Activated naive CD4-positive, alpha-beta T cell treated with anti-CD3 and anti-CD28 coated beads, Interleukin-2, amount 50 U/mL, for 16 hours (primary cell): Measurements from ENCODE around the gene CHMP4B.

ENCODE experiments used
- DNase-seq: peaks from one replicate; pipeline ENCODE4 v3.0.0-alpha.2; 2020

Gene CHMP4B

GRCh38 chr20:33822423-33822822 is 11.3 kb downstream of the CHMP4B start:
- DNase-seq, result no peak

- no peak for DNase-seq
Observed at GRCh38 chr20:33822991-33823390, 11.8 kb downstream of the CHMP4B start.

GRCh38 chr20:33824852-33825251 is 13.7 kb downstream of the CHMP4B start:
- DNase-seq, result no peak

GRCh38 chr20:33825340-33826269 is 14.5 kb downstream of the CHMP4B start:
- DNase-seq, result no peak

- no peak for DNase-seq
Observed at GRCh38 chr20:33826270-33826897, 15.2 kb downstream of the CHMP4B start.

- no peak for DNase-seq
Observed at GRCh38 chr20:33827109-33827508, 16.0 kb downstream of the CHMP4B start.

GRCh38 chr20:33827634-33828325 is 16.6 kb downstream of the CHMP4B start:
- DNase-seq, result no peak

- DNase-seq, result no peak
Observed at GRCh38 chr20:33828326-33828844, 17.2 kb downstream of the CHMP4B start.

GRCh38 chr20:33828967-33829560 is 17.9 kb downstream of the CHMP4B start:
- DNase-seq, result no peak

- DNase-seq, result no peak
Observed at GRCh38 chr20:33829636-33830035, 18.5 kb downstream of the CHMP4B start.

GRCh38 chr20:33830371-33830770 is 19.2 kb downstream of the CHMP4B start:
- DNase-seq, result no peak

- no peak for DNase-seq
Observed at GRCh38 chr20:33832103-33832804, 21.1 kb downstream of the CHMP4B start.

- DNase-seq, result no peak
Observed at GRCh38 chr20:33833333-33833732, 22.2 kb downstream of the CHMP4B start.

GRCh38 chr20:33835615-33836172 is 24.5 kb downstream of the CHMP4B start:
- no peak for DNase-seq

- DNase-seq, result no peak
Observed at GRCh38 chr20:33836277-33836676, 25.1 kb downstream of the CHMP4B start.

- no peak for DNase-seq
Observed at GRCh38 chr20:33837096-33837830, 26.1 kb downstream of the CHMP4B start.

- DNase-seq, result no peak
Observed at GRCh38 chr20:33838035-33838864, 27.1 kb downstream of the CHMP4B start.

GRCh38 chr20:33839591-33839990 is 28.4 kb downstream of the CHMP4B start:
- no peak for DNase-seq

GRCh38 chr20:33840160-33840559 is 29.0 kb downstream of the CHMP4B start:
- DNase-seq, result no peak

- DNase-seq, result no peak
Observed at GRCh38 chr20:33840759-33841435, 29.7 kb downstream of the CHMP4B start.
